Heart left ventricle (tissue), 13 donors: ENCODE measurements around the gene GNPTG.

Experiments used
- CTCF ChIP-seq, 12 donors: fragments of 200-600 bp; sonication (generic) in 4 of 12; IDR thresholded peaks; one replicate each; pipeline versions ENCODE4 v1.5.0 to v1.8.0; 2018 to 2022; ENCODE audit warnings: antibody characterized with exemption in 12 of 12, mild to moderate bottlenecking in 5 of 12
- POLR2A ChIP-seq, 2 donors: fragments of 450-650 bp; IDR thresholded peaks; one replicate each; pipeline ENCODE4 v1.6.1; 2017; ENCODE audit warnings: antibody characterized with exemption in 2 of 2, mild to moderate bottlenecking in 2 of 2, moderate library complexity in 2 of 2
- donor health status: ischemic (EF 13 %, LVEDD 7.1; RV severe dilation, severe dysfunction).
- donor health status: DM: no; HTN: yes; CAD: no.
- donor health status: DM: no; HTN: no; CAD: no.
- donor health status: ischemic (EF 25% LVEDD 6.9; RV normal size, moderate dysfunction).
- donor health status: ischemic (EF 25% LVEDD 5.7; RV mildly dilated, moderate dysfunction).
- donor health status: ischemic (EF 35%, LVEDD 5.7; RV mildly dilated, moderate dysfunction).
- donor health status: nonischemic (EF 11% LVEDD 7.7; RV severe dilation, severe dysfunction).
- donor health status: DM: yes; HTN: yes; CAD: no.
- donor health status: PGD.
- donor health status: ischemic (EF 29% LVEDD 5.4; RV normal size, mild dysfunction).
- donor health status: nonischemic (EF 23%, LVEDD 6.1; RV moderate dilation, normal function).

DNA sequence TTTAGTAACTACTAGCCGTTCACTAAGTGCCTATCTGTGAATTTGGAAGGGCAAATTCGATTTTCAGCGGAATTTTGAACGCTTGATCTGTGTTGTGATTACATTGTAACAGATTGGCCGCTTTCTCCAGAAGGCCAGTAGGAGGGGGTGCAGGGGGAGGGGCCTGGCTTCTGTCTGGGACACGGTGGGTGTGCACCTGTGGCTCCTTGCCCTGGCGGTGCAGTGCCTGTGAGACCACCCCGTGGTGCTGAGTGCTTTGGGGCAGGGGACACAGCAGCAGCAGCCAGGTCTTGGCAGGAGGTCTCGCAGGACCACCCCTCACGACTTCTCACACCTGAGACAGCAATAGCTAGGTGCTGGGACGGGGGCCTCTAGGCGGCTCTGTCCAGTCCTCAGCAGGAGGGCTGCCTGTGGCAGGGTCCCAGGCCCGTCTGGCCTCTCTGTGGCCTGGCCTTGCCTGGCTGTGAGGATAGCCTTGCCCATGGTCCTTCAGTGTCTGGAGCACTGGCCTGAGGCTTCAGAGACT is 40.5 kb upstream of the GNPTG start:
- TF ChIP-seq POLR2A (IDR thresholded peaks at IDR 0.05) (no peak), CTCF (IDR thresholded peaks at IDR 0.05) (no peak)
